Measurements from ENCODE around the gene SMPD3.

DNA sequence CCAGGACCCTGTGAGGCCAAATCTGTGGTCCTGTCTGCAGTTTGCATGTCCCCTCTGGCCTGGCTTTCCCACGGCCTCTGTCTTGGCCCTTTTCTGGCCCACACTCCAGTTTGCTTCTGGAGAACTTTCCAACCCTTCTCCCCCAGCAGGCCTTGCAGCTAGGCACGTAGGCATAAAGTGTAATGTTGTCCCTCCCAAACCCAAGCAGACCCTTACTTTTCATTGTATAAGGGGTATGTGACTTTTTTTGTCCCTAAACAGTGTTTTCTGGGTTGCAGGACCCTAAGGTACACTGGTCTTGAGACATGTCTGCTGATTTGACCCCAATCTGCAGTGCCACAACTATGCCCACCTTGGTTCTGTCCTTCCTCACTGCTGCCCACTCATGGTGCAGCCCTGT is 15.6 kb upstream of the SMPD3 start:
- TF ChIP-seq, protein P1, sequence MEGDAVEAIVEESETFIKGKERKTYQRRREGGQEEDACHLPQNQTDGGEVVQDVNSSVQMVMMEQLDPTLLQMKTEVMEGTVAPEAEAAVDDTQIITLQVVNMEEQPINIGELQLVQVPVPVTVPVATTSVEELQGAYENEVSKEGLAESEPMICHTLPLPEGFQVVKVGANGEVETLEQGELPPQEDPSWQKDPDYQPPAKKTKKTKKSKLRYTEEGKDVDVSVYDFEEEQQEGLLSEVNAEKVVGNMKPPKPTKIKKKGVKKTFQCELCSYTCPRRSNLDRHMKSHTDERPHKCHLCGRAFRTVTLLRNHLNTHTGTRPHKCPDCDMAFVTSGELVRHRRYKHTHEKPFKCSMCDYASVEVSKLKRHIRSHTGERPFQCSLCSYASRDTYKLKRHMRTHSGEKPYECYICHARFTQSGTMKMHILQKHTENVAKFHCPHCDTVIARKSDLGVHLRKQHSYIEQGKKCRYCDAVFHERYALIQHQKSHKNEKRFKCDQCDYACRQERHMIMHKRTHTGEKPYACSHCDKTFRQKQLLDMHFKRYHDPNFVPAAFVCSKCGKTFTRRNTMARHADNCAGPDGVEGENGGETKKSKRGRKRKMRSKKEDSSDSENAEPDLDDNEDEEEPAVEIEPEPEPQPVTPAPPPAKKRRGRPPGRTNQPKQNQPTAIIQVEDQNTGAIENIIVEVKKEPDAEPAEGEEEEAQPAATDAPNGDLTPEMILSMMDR (IDR thresholded peaks at IDR 0.05; ENCODE audit: control extremely low read depth in 1 of 3, insufficient read depth in 1 of 3, low read depth in 1 of 3, low read length in 3 of 3): no peak
- TF ChIP-seq EP300 (IDR thresholded peaks at IDR 0.05; ENCODE audit: borderline replicate concordance in 1 of 2, low read depth in 2 of 2, low read length in 2 of 2): no peak
- TF ChIP-seq, protein P2, sequence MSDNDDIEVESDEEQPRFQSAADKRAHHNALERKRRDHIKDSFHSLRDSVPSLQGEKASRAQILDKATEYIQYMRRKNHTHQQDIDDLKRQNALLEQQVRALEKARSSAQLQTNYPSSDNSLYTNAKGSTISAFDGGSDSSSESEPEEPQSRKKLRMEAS (IDR thresholded peaks at IDR 0.05): no peak
- no peak for TF ChIP-seq EZH2 (IDR thresholded peaks at IDR 0.05; ENCODE audit: low read depth, low read length, severe bottlenecking)
- TF ChIP-seq JUN (IDR thresholded peaks at IDR 0.05; ENCODE audit: low read depth, low read length): no peak
- TF ChIP-seq, protein P3, sequence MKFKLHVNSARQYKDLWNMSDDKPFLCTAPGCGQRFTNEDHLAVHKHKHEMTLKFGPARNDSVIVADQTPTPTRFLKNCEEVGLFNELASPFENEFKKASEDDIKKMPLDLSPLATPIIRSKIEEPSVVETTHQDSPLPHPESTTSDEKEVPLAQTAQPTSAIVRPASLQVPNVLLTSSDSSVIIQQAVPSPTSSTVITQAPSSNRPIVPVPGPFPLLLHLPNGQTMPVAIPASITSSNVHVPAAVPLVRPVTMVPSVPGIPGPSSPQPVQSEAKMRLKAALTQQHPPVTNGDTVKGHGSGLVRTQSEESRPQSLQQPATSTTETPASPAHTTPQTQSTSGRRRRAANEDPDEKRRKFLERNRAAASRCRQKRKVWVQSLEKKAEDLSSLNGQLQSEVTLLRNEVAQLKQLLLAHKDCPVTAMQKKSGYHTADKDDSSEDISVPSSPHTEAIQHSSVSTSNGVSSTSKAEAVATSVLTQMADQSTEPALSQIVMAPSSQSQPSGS (IDR thresholded peaks at IDR 0.05; ENCODE audit: low read length): no peak
- no peak for TF ChIP-seq POLR2AphosphoS5 (IDR thresholded peaks at IDR 0.05; ENCODE audit: low read depth, low read length)
- no peak for TF ChIP-seq SP2 (IDR thresholded peaks at IDR 0.05; ENCODE audit: low read length)
- TF ChIP-seq JUND (IDR thresholded peaks at IDR 0.05; ENCODE audit: low read length): no peak
- TF ChIP-seq TAF1 (IDR thresholded peaks at IDR 0.05; ENCODE audit: low read depth, low read length): no peak
- no peak for TF ChIP-seq YY1 (IDR thresholded peaks at IDR 0.05; ENCODE audit: low read depth, low read length)
- TF ChIP-seq SRF (IDR thresholded peaks at IDR 0.05; ENCODE audit: low read depth, low read length): no peak
- no peak for TF ChIP-seq NRF1 (IDR thresholded peaks at IDR 0.05; ENCODE audit: low read depth, low read length)
- no peak for TF ChIP-seq CBX5 (IDR thresholded peaks at IDR 0.05; ENCODE audit: low read depth, low read length)
